Activated CD8-positive, alpha-beta T cell treated with anti-CD3 and anti-CD28 coated beads for 36 hours (primary cell): ENCODE measurements around the gene ABCA4. TPM values are rescaled to one million over a fixed set of nuclear protein-coding genes. Genes with fewer than 3 reads are reported as not detected.

ENCODE experiments used
- ATAC-seq: fragments of 200-7000 bp; cut with Tn5 transposase; one replicate; pipeline ENCODE4 v1.10.0; 2021; ENCODE audit warnings: mild to moderate bottlenecking, moderate library complexity
- CTCF ChIA-PET: fragments of 350-600 bp; sonication (Branson Sonifier 250); formaldehyde crosslinking; loops from one replicate; lab custom pipeline; 2021; ENCODE audit warnings: antibody characterized with exemption; lab: Charles Lee
- POLR2A ChIA-PET: fragments of 350-600 bp; sonication (Branson Sonifier 250); formaldehyde crosslinking; loops from one replicate; lab custom pipeline; 2021; ENCODE audit warnings: antibody characterized with exemption; lab: Charles Lee
- DNase-seq: peaks from one replicate; pipeline ENCODE4 v3.0.0-alpha.2; 2020
- H3K27ac Mint-ChIP-seq: one replicate; pipeline ENCODE4 v1.8.0; 2021; ENCODE audit warnings: mild to moderate bottlenecking, mixed read lengths
- H3K27me3 Mint-ChIP-seq: one replicate; pipeline ENCODE4 v1.8.0; 2021; ENCODE audit warnings: mixed read lengths
- H3K36me3 Mint-ChIP-seq: one replicate; pipeline ENCODE4 v1.8.0; 2021; ENCODE audit warnings: low read depth, mixed read lengths
- H3K4me1 Mint-ChIP-seq: one replicate; pipeline ENCODE4 v1.8.0; 2021; ENCODE audit warnings: low read depth, mixed read lengths
- H3K4me3 Mint-ChIP-seq: one replicate; pipeline ENCODE4 v1.8.0; 2021; ENCODE audit warnings: mild to moderate bottlenecking, moderate library complexity, mixed read lengths
- H3K9me3 Mint-ChIP-seq: one replicate; pipeline ENCODE4 v1.8.0; 2021; ENCODE audit warnings: mixed read lengths
- intact Hi-C: fragments of 100-400 bp; cut with micrococcal nuclease; formaldehyde crosslinking; loops from one replicate; pipeline ENCODE4 v1.10.0; 2022
- total RNA-seq, 2 experiments: library from RNA; stranded (reverse); gene quantifications; one replicate each; pipeline ENCODE4 v1.2.3, GENCODE V29; 2021
- TF ChIP-seq, protein P1 (sequence below): fragments of 200-600 bp; IDR thresholded peaks from one replicate; pipeline ENCODE4 v1.8.0; 2022; ENCODE audit warnings: antibody characterized with exemption, mild to moderate bottlenecking

Gene ABCA4
- total RNA-seq, 2 experiments from 2014 or later, result not detected

DNA sequence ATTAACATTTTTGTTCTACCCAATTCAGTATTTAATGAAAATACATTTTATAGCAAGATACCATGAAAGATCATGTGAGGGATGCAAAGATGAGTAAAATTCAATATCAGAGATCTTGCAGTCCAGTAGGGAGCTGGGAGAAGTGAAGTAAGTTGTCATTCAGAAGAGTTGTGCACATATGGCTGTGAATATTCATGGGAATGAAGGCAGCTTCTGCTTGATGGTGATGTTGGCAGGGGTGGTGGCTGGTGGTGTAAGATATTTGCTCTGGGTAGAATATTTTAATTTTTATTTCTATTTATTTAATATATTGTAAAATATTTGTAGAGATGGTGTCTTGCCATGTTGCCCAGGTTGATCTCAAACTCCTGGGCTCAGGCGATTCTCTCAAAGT is 139.7 kb downstream of the ABCA4 start:
- no peak for DNase-seq
- Mint-ChIP-seq H3K27me3 (no peaks in the 10 kb centered on the region), H3K9me3 (no peaks in the 10 kb centered on the region), H3K27ac (no peak overlapping the region), H3K36me3 (no peaks in the 10 kb centered on the region), H3K4me1 (no peaks in the 10 kb centered on the region), H3K4me3 (no peak overlapping the region)
- ChIA-PET POLR2A (no interaction called here), CTCF (interaction anchor here (1.1 kb wide), 1 partner anchor 12 kb away, joined by 4 read pairs; no protein-coding TSS in a partner anchor)
- intact Hi-C loops, result no loop called here
- TF ChIP-seq, protein P1, sequence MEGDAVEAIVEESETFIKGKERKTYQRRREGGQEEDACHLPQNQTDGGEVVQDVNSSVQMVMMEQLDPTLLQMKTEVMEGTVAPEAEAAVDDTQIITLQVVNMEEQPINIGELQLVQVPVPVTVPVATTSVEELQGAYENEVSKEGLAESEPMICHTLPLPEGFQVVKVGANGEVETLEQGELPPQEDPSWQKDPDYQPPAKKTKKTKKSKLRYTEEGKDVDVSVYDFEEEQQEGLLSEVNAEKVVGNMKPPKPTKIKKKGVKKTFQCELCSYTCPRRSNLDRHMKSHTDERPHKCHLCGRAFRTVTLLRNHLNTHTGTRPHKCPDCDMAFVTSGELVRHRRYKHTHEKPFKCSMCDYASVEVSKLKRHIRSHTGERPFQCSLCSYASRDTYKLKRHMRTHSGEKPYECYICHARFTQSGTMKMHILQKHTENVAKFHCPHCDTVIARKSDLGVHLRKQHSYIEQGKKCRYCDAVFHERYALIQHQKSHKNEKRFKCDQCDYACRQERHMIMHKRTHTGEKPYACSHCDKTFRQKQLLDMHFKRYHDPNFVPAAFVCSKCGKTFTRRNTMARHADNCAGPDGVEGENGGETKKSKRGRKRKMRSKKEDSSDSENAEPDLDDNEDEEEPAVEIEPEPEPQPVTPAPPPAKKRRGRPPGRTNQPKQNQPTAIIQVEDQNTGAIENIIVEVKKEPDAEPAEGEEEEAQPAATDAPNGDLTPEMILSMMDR, result no peak
- ATAC-seq, result no peak

DNA sequence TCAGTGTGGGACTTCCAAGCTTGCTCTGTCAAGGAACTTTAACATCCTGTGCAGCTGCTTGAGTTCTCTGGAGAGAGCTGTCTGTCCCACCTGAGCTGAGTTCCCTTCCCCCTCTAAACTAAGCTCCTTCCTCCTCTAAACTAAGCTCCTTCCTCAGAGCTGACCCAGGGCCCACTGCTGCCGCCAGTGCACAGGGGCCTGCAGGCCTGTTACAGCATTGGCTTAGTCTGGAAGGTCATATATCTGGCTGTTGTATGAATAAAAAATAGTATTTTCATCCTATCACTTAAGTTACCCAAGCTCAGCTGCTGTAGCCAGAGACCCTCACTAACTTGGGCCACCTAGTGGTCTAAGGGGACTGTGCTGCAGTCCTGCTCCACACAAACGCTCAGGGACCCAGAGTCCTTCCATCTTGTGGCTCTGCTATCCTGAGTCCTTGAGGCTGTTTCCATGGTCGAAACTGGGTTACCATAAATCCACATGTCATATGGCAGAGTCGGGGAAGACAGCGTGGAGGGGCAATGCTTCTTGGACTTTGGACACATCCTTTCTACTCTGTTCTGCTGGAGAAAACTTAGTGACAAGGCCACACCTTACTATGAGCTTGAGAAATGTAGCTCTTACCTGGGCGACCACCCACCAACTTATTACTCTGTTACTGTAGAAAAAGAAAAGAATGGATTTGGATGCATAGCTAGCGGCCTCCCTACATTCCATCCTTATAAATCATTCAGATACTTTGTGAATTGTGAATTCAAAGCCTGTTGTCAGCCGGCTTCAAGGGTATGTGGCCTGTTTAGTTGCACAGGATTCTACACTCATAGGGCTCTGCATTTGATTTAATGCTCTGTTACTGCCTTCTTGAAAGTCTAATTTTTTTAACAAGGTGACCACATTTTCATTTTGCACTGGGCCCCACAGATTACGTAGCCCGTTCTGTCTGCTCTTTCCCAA is 140.4 kb downstream of the ABCA4 start:
- no peaks in the 10 kb centered on the region for H3K36me3 Mint-ChIP-seq
- intact Hi-C loops, result no loop called here
- H3K27ac Mint-ChIP-seq, result no peak overlapping the region
- ChIA-PET CTCF (interaction anchor here (0.6 to 1.1 kb wide), 3 partner anchors 11 to 95 kb away, joined by 3 to 4 read pairs (median 3); no protein-coding TSS in a partner anchor), POLR2A (interaction anchor here (1.6 kb wide), 1 partner anchor 35 kb away, joined by 3 read pairs; no protein-coding TSS in a partner anchor)
- no peaks in the 10 kb centered on the region for H3K4me1 Mint-ChIP-seq
- DNase-seq, result peak; percentile 10
- H3K4me3 Mint-ChIP-seq, result no peak overlapping the region
- TF ChIP-seq, protein P1, result peak; percentile 35
- no peak for ATAC-seq
- no peaks in the 10 kb centered on the region for H3K27me3 Mint-ChIP-seq
- H3K9me3 Mint-ChIP-seq, result no peaks in the 10 kb centered on the region

DNA sequence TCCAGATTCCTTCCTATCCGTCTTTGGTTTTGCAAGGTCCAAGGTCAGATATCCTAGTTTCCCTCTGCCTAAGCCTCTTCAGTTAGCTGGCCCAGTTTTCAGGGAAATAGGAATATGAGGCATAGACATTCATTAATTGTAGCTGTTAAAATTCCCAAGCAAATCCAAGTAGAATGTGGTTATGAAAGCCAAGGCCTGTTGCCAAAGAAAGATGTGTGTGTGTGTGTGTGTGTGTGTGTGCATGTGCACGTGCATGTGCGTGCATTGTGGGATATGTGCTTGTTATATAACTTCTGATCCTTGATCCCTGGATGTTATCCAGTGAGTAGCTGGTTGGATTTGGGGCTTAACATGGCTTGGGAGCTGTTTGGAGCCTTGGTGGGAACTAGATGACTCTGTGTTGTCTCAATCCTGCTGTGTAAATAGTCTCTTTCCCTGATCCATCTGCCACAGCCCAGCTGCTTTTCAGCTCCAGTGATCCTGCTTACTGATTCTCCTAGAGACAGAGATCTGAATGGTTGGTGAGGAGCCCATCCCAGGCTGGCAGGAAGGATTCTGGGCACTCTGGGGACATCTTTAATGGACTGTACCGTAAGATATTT is 141.1 kb downstream of the ABCA4 start:
- Mint-ChIP-seq H3K9me3 (no peaks in the 10 kb centered on the region), H3K27ac (no peak overlapping the region), H3K4me3 (no peak overlapping the region), H3K4me1 (no peaks in the 10 kb centered on the region), H3K27me3 (no peaks in the 10 kb centered on the region), H3K36me3 (no peaks in the 10 kb centered on the region)
- no peak for ATAC-seq
- intact Hi-C loops, result no loop called here
- CTCF ChIA-PET, result interaction anchor here (0.6 to 1.1 kb wide), 2 partner anchors 21 to 94 kb away, joined by 3 read pairs; no protein-coding TSS in a partner anchor
- DNase-seq, result no peak
- POLR2A ChIA-PET, result interaction anchor here (1.6 kb wide), 1 partner anchor 36 kb away, joined by 3 read pairs; no protein-coding TSS in a partner anchor
- TF ChIP-seq, protein P1, result no peak

DNA sequence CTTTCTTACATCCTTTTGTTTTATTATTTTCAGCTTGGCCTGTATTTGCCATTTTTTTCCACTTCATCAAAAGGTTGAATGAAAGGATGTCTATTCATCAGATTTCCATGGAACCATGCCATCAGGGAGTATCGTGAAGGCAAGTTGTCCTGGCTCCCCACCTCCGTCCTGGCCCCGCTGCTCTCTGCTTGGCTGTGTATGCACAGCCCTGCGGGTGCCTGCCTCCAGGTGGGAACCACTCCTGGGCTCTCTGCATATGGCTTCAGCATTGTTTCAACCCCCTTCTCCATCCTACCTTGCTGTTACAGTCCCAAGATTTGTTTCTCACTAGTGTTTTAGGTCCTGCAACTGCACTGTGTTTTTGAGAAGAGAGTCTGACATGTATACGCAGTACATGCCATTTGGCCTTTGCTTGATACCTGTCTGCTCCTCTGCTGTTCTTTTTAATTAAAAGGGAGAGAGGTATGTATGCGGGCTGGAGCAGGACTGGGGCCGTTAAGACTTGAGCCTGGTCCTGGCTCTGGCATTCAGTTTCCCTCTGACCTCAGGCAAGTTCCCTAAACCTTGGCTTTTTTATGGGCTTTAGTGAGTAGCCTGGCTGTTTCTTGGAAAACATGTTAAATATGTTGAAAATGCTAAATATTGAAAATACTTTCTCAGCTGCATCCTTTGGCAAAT is 141.8 kb downstream of the ABCA4 start:
- ChIA-PET POLR2A (interaction anchor here (1.6 kb wide), 1 partner anchor 36 kb away, joined by 3 read pairs; no protein-coding TSS in a partner anchor), CTCF (no interaction called here)
- Mint-ChIP-seq H3K27me3 (no peaks in the 10 kb centered on the region), H3K4me1 (no peaks in the 10 kb centered on the region), H3K27ac (no peak overlapping the region), H3K9me3 (no peaks in the 10 kb centered on the region), H3K4me3 (no peak overlapping the region), H3K36me3 (no peaks in the 10 kb centered on the region)
- no peak for DNase-seq
- intact Hi-C loops, result no loop called here
- ATAC-seq, result no peak
- TF ChIP-seq, protein P1, result no peak
